HCEC 1CT (cell line): ENCODE results near the gene ESR2.

Experiments used
- DNase-seq: peaks from one replicate; pipeline ENCODE4 v3.0.0-alpha.2; 2017

ESR2 gene

DNA sequence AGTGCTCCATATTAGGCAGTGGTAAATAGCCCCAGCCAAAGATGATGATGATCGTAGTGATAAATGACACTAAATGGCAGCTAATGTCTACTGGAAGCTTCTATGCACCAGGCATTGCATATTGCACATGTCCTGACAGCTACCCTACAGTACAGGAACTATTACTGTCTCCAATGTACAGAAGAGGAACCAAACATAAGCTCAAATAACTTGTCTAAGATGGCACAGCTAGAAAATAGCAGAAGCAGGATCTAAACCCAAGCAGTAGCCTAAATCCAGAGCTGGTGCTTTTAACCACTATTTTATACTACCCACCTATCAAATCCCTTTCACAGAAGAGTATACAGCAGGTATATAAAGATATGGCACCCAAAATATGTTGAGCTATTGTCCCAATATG, 28.9 kb downstream of the ESR2 start:
- DNase-seq, result no peak

DNA sequence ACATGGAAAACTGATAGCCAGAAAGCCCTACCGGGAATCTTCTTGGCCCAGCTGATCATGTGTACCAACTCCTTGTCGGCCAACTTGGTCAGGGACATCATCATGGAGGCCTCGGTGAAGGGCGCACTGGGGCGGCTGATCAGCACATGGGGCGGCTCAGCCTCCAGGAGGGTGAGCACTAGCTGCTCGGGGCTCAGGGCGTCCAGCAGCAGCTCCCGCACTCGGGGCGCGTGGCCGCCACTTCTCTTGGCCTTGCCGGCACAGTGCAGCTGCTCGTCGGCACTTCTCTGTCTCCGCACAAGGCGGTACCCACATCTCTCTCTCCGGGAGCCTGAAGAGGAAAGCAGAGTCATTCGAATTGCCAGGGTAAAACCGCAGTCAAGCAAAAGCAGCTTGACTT, 33.8 kb downstream of the ESR2 start:
- DNase-seq, result no peak

DNA sequence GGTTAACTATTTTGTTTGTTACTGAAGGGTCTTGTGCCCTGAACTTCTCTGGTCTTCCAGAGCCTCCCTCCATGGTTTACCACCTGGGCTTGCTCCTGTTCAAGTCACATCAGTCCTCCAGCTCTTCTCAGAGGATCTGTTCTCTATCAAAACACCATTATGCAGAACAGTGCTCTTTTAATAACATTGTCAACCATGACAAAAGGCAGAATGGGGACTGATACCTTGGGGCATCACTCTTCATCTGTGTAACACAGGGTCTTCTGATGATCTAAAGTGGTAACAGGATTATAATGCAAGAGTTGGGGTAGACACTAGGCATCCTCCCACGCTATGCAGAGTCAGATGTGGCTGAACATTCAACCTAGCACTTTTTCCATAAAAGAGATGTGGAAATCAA, 38.4 kb downstream of the ESR2 start:
- no peak for DNase-seq

DNA sequence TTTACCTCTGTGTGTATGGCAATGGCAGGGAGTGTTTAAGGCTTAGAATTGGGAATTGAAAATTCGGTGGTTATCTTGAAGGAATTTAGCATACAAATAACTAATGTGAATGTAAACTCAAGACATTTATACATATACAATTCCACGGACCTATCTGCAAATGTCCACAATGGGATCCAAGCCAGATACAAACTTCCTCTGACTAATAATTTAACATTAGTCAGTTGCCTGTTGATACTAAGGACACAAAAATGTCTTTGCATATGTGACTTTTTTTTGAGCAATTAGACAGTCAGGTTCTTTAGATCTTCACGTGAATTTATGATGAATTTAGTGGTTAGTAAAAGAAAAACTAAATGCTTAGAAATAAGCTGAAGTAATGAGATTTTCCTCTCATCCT, 40.5 kb downstream of the ESR2 start:
- DNase-seq, result peak; percentile 83

DNA sequence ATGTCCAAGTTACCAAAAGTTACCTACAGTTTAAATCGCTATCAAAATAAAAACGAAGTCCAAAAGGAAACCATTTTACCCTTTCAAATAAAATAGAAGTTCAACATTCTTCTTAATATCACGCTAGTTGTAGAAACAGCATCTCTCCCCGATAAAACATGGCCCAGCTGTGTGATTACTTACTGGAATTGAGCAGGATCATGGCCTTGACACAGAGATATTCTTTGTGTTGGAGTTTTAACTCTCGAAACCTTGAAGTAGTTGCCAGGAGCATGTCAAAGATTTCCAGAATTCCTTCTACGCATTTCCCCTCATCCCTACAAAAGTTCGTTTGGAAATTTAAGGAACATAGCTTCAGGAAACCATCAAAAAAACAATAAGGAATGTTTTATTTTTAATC, 44.8 kb downstream of the ESR2 start:
- DNase-seq, result no peak

DNA sequence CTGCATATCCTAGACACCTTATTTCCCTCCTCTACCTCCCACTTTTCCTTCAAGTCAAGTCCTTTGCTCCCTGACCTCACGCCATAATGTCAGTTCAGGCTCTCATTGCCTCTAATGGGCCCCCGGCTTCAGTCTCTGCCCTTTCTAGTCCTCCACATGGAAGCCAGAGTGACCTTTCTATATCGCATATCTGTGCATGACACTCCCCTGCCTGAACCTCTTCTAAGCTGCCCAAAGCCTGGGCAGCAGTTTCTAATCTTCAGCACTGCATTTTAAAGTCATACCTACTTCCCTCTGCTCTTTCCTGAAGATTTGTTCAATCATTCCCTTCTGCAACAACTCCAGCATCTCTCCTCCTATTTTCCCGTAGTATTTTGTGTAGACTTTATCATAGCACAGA, 45.5 kb downstream of the ESR2 start:
- DNase-seq, result no peak

DNA sequence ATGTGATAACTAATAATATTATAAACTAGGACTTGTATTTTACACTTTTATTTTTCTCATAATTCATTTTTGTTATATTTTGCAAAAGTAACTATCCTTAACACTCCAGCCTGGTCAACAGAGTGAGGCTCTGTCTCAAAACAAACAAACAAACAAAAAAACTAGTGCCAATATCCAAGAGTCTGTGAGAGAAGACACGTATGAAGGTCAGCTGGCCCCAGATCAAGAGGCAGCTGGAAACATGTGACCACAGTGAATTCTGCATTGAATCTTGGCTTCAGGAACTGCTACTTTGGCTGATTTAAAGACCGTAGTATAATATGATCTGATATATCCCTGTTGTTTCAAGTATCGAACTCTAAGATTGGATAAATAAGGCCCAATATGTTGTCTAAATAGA, 47.0 kb downstream of the ESR2 start:
- DNase-seq, result no peak

DNA sequence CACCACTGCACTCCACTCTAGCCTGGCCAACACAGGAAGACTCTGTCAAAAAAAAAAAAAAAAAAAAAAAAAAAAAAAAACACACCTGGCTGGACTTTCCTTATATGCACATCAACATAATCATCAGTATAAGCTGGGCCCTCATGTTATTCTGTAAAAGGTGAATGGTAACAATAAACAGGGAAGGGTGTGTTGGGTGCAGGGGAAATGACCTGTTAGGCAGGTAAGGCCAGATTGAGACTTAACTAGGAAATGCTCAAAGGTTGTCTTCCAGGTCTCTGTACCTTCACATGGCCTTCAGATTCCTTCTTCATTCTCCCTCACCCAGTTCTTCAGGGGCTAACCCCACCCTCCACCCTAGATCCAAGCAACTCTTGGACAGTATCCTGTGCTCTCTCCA, 47.5 kb downstream of the ESR2 start:
- DNase-seq, result no peak

DNA sequence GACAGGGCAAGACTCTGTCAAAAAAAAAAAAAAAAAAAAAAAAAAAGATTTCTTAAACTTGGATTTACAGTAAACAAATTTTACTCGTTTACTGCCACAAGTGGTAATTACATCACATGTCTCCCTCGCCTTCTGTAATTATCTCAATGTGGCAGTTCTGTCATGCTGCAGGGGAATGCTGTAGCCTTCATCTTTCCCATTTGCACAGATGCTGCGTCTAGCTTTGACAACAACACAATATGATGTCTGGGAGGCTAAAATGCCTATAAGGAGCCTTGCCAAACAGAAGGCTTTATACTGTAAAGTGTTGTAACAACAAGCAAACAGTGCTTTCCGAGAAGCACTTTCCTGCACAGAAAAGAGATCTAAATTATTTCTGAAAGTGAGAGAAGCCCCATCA, 48.7 kb downstream of the ESR2 start:
- DNase-seq, result no peak

DNA sequence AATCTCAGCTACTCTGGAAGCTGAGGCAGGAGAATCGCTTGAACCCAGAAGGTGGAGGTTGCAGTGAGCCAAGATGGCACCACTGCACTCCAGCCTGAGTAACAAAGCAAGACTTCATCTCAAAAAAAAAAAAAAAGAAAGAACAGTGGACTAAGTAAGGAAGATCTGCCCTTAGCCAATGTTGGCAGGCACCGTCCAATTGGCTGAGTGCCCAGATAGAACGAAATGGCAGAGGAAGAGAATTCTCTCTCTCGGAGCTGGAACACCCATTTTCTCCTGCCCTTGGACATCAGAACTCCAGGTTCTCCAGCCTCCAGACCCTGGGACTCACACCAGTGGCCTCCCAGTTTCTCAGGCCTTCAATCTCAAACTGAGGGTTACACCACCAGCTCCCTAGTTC, 49.9 kb downstream of the ESR2 start:
- DNase-seq, result no peak

DNA sequence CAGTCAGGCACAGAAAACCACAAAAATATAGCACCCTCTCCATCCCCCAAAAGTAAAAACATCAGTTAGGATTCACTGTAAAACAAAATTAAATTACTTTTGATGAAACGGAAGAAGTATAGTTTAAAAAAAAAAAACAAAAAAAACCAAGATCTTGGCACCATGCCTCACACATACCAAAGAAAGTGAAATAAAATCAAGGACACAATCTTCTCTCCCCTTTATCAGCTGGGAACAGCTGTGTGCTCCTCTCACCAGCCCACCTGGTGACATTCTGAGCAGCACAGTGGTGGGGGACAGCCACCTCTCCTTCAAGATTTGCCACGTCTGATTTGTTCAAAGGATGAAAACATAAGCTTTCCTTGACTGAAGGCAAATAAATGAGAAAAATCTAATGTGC, 55.5 kb downstream of the ESR2 start:
- no peak for DNase-seq

DNA sequence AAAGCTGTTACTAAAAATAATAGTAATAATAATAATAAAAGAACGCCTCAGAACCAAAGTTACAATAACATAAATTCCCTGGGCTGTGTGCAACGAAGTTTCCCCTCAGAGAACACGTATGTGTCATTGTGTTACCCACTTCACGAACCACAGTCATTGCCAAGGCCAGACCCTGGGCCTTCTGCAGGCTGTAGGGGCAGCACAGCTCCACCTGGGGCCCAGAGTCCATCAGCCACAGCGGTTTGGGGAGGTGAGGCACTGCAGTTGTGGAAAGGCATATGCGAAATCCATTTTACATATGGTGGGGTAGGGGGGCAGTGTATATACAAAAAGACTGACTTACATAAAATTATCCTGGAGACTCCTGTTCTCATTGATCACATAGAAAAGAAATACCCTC, 56.1 kb downstream of the ESR2 start:
- no peak for DNase-seq

DNA sequence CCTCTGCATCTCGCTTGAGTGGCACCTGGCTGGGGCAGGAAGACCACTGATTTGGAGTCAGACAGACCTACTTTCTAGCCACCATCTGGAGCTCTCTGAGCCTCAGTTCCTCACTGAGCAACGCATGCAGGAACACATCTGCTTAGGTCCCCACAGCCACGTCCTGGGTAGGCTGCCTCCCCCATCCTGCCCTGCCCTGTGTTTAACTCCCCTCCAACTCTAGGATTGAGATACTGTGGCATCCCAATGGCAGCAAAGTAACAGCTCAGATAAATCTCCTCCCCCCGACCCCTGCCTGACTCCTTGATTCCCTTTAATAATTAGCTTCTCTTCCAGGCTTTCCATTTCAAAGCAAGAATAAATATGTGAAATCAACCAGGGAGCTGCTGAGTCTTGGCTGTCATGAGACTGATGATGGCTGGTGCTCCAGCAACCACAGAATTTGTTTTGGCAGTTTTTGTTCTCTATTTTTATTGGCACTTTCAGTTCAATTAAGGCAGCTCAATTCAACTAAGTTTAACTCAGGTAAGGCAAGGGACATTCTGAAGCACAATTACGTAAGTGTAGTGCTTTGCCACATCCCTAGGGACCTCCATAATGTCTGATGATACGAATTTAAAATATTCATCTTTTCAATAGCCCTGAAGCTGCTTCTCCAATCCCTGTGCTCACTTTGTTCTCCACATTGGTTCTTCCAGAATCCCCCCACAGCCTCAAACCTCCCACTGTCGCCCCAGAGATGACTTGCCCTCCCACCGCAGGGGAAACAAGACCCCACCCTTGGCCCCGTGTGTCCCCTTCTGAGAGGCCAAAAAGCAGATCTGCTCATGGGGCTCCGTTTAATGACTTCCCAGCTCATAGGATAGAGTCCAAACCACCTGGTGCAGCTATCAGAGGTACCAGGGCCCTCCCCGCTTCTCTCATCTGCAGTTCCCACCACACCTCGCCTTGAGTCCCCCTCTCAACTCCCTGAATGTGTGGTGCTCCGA, 58.2 kb downstream of the ESR2 start:
- DNase-seq, result no peak

DNA sequence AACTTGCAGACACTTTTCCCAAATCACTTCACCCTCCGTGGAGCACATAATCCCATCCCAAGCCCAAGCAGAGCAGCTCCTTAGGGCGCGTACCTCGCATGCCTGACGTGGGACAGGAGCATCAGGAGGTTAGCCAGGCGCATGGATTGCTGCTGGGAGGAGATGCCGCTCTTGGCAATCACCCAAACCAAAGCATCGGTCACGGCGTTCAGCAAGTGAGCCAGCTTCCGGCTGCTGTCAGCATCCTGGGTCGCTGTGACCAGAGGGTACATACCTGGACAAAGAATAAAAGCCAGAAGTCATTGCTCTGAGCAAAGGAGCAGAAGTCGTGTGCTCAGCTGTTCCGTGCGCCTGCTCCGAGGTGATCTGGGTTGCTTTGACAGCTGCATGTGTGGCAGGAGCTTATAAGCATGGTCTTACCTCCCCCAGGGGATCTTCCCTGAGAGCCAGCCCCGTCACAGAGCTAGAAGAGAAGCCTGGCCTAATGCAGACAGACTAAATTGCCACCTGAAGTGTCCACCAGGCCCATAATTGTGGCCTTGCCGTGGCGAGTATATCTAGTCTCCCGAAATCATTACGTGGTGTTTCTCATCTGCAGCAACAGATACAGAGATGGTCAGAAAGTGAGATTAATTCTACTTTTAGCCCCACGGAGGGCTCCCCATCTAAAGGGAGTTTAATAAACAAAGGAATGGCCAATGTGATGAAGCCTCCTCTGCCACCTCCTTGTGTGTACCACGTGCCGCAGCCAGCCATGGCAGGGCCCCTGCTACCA, 59.1 kb downstream of the ESR2 start:
- DNase-seq, result no peak

DNA sequence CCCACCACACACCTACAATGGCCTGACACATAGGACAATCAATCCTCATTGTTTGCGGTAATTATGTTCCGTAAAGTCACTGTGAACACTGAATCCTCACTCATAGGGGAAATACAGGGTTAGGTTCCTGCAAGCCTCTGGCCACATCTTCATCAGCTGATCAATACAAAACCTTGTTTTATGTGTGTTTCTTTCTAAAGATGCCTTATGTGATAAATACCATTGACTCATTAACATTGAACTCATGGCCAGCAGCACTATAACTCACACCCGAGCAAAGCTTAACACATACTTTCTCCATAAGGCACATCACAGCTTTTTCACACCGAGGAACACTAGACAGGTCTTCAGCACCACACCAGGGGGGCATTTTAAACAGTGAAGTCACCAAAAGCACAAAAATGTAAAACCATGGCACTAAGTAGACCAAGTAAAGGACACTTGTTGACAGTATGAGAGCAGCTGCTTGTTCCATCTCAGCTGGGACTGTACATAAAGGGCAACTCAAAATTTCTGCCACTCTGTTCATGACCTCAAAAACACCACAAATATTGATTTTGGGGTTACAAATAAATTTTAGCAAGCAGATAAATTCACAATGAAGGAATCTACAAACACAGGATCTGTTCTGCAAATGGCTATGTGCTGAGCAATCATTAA, 60.5 kb downstream of the ESR2 start:
- peak; percentile 51 for DNase-seq

DNA sequence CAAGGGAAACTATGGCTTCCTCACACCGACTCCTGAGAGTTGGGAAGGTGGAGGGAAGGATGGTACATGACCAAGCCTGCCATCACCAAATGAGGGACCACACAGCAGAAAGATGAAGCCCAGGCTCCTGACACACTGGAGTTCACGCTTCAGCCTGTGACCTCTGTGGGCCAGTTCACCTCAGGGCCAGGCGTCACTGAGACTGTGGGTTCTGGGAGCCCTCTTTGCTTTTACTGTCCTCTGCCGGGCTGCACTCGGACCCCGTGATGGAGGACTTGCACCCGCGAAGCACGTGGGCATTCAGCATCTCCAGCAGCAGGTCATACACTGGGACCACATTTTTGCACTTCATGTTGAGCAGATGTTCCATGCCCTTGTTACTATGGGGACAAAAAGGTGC, 61.2 kb downstream of the ESR2 start:
- DNase-seq, result no peak

DNA sequence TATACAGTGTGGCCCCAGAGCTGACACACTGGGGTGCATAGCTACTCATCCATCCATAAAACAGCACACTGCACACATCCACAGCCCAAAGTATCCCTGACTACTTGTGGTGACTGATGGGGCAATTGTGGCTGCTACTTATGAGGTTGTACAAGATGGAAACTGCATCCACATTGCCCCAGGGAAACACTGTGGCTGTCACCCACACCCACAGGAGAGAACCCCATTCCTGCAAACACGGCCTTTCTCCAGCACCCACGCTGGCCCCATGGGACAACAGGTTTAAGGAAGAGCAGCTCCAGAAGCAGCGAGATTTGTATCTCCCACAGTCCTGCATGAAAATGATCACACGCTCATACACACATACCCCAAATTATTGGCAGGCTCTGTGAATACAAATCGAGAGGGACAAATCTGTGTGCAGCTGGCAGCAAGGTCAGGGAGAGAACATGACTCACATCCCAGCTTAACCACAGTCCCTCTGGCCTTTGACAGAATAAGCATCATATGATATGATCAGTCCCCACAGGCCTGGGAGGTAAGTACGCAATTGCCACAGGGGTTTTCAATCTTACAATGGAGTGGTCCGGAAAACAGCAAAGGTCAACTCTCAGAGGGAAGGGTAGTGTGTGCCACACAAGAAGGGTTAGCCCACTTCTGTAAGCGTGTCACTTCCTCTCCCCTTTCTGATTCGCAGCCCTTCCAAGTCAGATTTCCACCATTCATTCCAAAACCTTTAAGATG, 61.9 kb downstream of the ESR2 start:
- DNase-seq, result peak; percentile 99

DNA sequence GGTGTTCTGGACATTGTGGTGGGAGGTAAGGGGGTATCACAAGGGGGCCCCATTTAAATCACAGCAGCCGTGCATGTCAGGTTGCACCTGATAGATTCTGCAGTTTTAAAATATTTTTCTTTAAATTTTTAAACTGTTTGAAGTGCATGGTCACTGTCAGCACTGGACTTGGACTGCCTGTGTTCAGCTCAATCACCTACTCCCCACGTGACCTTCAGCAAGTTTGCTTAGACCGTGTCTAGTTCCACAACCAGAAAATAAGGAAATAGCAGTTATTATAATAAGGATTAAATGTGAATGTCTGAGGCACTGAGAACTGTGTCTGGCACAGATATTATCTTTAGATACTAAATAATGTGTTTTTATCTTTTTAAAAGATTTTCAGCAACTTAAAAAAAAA, 64.7 kb downstream of the ESR2 start:
- DNase-seq, result no peak

DNA sequence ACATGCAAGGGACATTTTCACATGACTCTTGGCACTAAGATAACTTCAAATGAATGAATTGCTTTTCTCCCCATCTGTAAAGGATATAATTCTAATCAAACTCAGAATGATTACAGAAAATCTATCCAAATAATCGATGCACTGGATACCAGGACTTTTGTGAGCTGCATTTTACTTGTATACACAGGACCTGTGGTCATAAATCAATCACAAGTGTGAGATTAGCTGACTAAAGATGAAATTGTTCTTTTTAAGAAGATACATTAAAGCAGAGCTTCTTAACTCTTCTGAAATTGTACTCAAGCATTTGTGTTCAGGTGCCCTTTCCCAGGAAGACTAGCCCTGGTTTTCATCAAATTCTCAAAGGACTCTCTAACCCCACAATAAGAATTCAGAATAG, 66.3 kb downstream of the ESR2 start:
- no peak for DNase-seq

DNA sequence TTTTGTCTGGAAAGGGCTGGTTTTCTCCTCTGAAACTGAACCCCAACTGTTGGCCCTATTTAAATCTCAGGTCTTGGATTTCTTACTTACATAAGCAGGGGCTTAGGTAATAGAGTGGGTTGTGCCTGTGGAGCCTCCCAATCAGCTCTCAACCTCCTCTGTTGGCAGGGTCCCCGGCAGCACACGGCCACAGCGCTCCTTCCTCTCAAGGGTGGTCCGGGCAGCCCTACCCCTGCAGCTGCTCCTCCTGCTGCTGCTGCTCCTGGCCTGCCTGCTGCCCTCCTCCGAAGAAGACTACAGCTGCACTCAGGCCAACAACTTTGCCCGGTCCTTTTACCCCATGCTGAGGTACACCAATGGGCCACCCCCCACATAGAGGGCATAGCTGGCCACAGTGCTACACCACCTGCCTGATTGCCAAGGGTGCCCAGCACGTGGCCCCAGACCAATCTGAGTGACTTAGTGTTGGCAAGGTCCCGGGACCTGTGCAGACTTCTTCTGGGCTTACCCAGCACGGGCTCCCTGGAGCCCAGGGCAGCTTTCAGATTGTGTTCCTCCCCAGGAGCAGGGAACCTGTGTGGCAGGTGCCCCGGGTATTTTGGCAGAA, 68.9 kb downstream of the ESR2 start:
- no peak for DNase-seq

DNA sequence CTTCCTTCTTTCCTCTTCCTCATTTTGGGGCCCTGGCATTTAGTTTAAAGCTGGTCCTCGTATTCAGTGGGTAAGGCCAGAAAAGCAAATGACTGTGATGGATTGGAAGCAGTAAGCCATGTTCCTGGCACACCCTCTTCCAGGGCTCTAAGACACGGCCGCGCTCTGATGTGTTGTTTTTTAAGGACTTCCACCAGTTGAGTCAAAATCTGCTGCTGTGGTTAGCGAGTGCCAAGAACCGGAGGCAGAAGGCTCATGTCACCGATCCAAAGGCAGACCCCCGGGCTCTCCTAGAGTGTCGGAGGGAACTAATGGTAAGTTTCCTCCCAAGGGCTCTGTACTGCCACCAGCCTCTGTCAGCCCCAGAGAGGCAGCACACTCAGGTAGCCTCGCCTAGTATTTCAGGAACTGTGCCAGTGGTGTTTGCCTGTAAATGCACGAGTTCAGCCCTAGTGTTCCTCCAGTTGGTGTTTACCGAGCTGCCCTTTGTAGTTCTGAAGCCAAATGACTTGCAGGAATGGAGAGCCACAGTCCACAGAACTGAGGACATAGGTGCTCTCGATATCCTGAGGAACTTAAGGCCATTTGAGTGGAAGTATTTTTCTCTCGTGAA, 72.7 kb downstream of the ESR2 start:
- no peak for DNase-seq

DNA sequence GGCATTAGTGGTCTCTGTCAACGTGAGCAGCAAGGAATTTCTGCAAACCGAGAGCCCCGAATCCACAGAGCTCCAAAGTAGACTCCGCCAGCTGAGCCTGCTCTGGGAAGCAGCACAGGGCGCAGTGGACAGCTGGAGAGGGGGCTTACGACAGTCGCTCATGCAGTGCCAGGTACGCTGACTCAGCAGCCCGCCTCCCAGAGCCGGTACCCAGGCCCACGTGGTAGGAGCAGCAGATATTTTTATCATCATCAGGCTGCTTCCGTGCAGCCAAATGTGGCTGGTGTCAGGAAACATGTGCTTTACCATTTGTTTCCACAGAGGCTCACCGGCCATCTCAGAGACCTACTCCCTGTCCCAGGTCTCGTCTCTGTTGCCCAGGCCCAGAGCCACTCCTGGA, 73.7 kb downstream of the ESR2 start:
- DNase-seq, result no peak
